Fibroblast of villous mesenchyme (primary cell): ENCODE data around the gene PLD3. TPM values are rescaled to one million over a fixed set of nuclear protein-coding genes. Genes with fewer than 3 reads are reported as not detected.

Experiments
- DNase-seq: peaks from one replicate; pipeline ENCODE4 v3.0.0-alpha.2; 2010; ENCODE audit warnings: low read depth
- H3K4me3 ChIP-seq: 2 replicates; pipeline ENCODE4 v1.5.1; 2011; ENCODE audit warnings: low read depth, mild to moderate bottlenecking, low read length
- CTCF ChIP-seq: IDR thresholded peaks from 2 replicates; pipeline ENCODE4 v1.5.1; 2012; ENCODE audit warnings: low read depth, mild to moderate bottlenecking, low read length; ENCODE audit not compliant: insufficient read depth
- total RNA-seq: library from RNA; depleted of rRNA; stranded (reverse); fragments of >200 nt; gene quantifications from 2 replicates; pipeline ENCODE4 v1.2.3, GENCODE V29; 2012

Gene PLD3
- total RNA-seq, 1 donor: 146 TPM

GRCh38 chr19:40355975-40356680, 7.6 kb downstream of the PLD3 start:
- H3K4me3 ChIP-seq: no peak overlapping the region
- DNase-seq: no peak
- TF ChIP-seq CTCF: no peak

GRCh38 chr19:40356681-40357595, 8.4 kb downstream of the PLD3 start:
- no peak overlapping the region for H3K4me3 ChIP-seq
- DNase-seq: no peak
- no peak for TF ChIP-seq CTCF

- no peak for TF ChIP-seq CTCF
- no peak overlapping the region for H3K4me3 ChIP-seq
- no peak for DNase-seq
Observed at GRCh38 chr19:40357640-40358039, 9.1 kb downstream of the PLD3 start.

- DNase-seq: no peak
- no peak for TF ChIP-seq CTCF
- no peak overlapping the region for H3K4me3 ChIP-seq
Observed at GRCh38 chr19:40358773-40359172, 10.3 kb downstream of the PLD3 start.

GRCh38 chr19:40360020-40360707, 11.7 kb downstream of the PLD3 start:
- no peak for DNase-seq
- no peak for TF ChIP-seq CTCF
- H3K4me3 ChIP-seq: no peak overlapping the region

- no peak for TF ChIP-seq CTCF
- no peak overlapping the region for H3K4me3 ChIP-seq
- DNase-seq: peak; percentile 27
Observed at GRCh38 chr19:40360708-40361241, 12.3 kb downstream of the PLD3 start.
